ENCODE measurements around the gene TTI1. TPM values are rescaled to one million over a fixed set of nuclear protein-coding genes. Genes with fewer than 3 reads are reported as not detected.

Gene TTI1
- polyA plus RNA-seq, 1 of the 3 experiments (the other 2 are of a cell fraction), result 15.6 TPM

GRCh38 chr20:38007526-38007925 is 25.7 kb downstream of the TTI1 start:
- Histone ChIP-seq H3K27me3 (ENCODE audit: insufficient read depth) (no peaks in the 10 kb centered on the region), H3F3A (replicated peaks; ENCODE audit: insufficient read depth) (peaks cover 11% of the 10 kb centered on the region), H3K9me2 (no peaks in the 10 kb centered on the region), H3K79me2 (ENCODE audit: insufficient read depth) (peaks cover 46% of the 10 kb centered on the region), H2AFZ (ENCODE audit: low read depth) (no peak overlapping the region), H3K36me3 (replicated peaks in 1 of 2; ENCODE audit: control insufficient read depth in 1 of 2, insufficient read depth in 2 of 2, low read length in 1 of 2) (peaks cover 29 to 52% of the 10 kb centered on the region in 2 experiments), H3K9me3 (no peaks in the 10 kb centered on the region), H3K9ac (no peak overlapping the region), H3K4me1 (ENCODE audit: control insufficient read depth in 1 of 2, insufficient read depth in 2 of 2, low read depth in 1 of 2, low read length in 1 of 2) (peaks cover 1 to 11% of the 10 kb centered on the region in 2 experiments; a peak in 2 of 4 replicates), H3K27ac (ENCODE audit: low read depth in 2 of 2, low read length in 1 of 2) (no peak overlapping the region), H3K4me3 (ENCODE audit: low read depth in 2 of 2, low read length in 1 of 2) (no peak overlapping the region), H3K4me2 (no peak overlapping the region), H4K20me1 (ENCODE audit: insufficient read depth) (no peaks in the 10 kb centered on the region)
- peak; percentile 55 for DNase-seq
- ChIA-PET POLR2A (no interaction called here), CTCF (interaction anchor here (0.6 to 5.4 kb wide), 10 partner anchors 9 to 450 kb away, joined by 3 to 24 read pairs (median 4); no protein-coding TSS in a partner anchor)
- no peak for TF ChIP-seq PBX3 (IDR thresholded peaks at IDR 0.05)
- peak; percentile 53; the same call in 1 of the 2 replicates for TF ChIP-seq FOXJ3 (CRISPR knock-in tag; IDR thresholded peaks at IDR 0.05)
- no peak for TF ChIP-seq USF1 (IDR thresholded peaks at IDR 0.05; ENCODE audit: borderline replicate concordance, low read depth)
- peak; percentile 95 for TF ChIP-seq GATA2 (CRISPR knock-in tag; IDR thresholded peaks at IDR 0.05)
- TF ChIP-seq RCOR1 (IDR thresholded peaks at IDR 0.05; ENCODE audit: low read length), result peak; percentile 87
- no peak for TF ChIP-seq RXRA (IDR thresholded peaks at IDR 0.05; ENCODE audit: borderline replicate concordance, low read depth)
- peak; percentile 61; the same call in 1 of the 2 replicates for TF ChIP-seq MXI1 (IDR thresholded peaks at IDR 0.05; ENCODE audit: low read depth, low read length)
- no peak for TF ChIP-seq POLR2AphosphoS5 (IDR thresholded peaks at IDR 0.05; ENCODE audit: low read depth, low read length)
- WGBS (ENCODE audit: low lambda C conversion rate), result 75% methylated on average over 1 of the region's 1 CpG

GRCh38 chr20:38005903-38006302 is 27.4 kb downstream of the TTI1 start:
- WGBS (ENCODE audit: low lambda C conversion rate), result 92% methylated on average over 5 of the region's 5 CpGs
- Histone ChIP-seq H3K9me2 (no peaks in the 10 kb centered on the region), H3K9me3 (no peaks in the 10 kb centered on the region), H3K4me1 (ENCODE audit: control insufficient read depth in 1 of 2, insufficient read depth in 2 of 2, low read depth in 1 of 2, low read length in 1 of 2) (peaks cover 15 to 16% of the 10 kb centered on the region in 2 experiments; a peak in 3 of 4 replicates), H3K79me2 (ENCODE audit: insufficient read depth) (peaks cover 35% of the 10 kb centered on the region; the same call in 1 of the 2 replicates), H4K20me1 (ENCODE audit: insufficient read depth) (peaks cover 5% of the 10 kb centered on the region; the same call in 1 of the 2 replicates), H3K27me3 (ENCODE audit: insufficient read depth) (no peaks in the 10 kb centered on the region), H3K36me3 (replicated peaks in 1 of 2; ENCODE audit: control insufficient read depth in 1 of 2, insufficient read depth in 2 of 2, low read length in 1 of 2) (peaks cover 13 to 41% of the 10 kb centered on the region in 2 experiments), H3K4me3 (ENCODE audit: low read depth in 2 of 2, low read length in 1 of 2) (no peak overlapping the region), H3K4me2 (no peak overlapping the region), H3K9ac (no peak overlapping the region), H3F3A (replicated peaks; ENCODE audit: insufficient read depth) (peaks cover 23% of the 10 kb centered on the region), H3K27ac (ENCODE audit: low read depth in 2 of 2, low read length in 1 of 2) (no peak overlapping the region), H2AFZ (ENCODE audit: low read depth) (no peak overlapping the region)
- TF ChIP-seq MAX (IDR thresholded peaks at IDR 0.05; ENCODE audit: low read depth) (no peak), USF2 (IDR thresholded peaks at IDR 0.05; ENCODE audit: borderline replicate concordance, low read depth, low read length) (no peak), RFX5 (IDR thresholded peaks at IDR 0.05; ENCODE audit: low read length) (no peak), TAF1 (IDR thresholded peaks at IDR 0.05; ENCODE audit: borderline replicate concordance, low read depth, low read length) (no peak), MEF2A (IDR thresholded peaks at IDR 0.05; ENCODE audit: borderline replicate concordance, low read depth) (no peak), GATA2 (CRISPR knock-in tag; IDR thresholded peaks at IDR 0.05) (no peak), SMC3 (IDR thresholded peaks at IDR 0.05; ENCODE audit: low read depth, low read length) (no peak), CTCF (IDR thresholded peaks at IDR 0.05) (no peak), SIN3A (IDR thresholded peaks at IDR 0.05; ENCODE audit: borderline replicate concordance, low read depth, low read length) (no peak)
- ChIA-PET POLR2A (no interaction called here), CTCF (interaction anchor here (0.8 to 5.4 kb wide), 9 partner anchors 13 to 463 kb away, joined by 3 to 24 read pairs (median 5); partner anchors contain the start of gene VSTM2L)
- no peak for DNase-seq
